HepG2 (cell line): Measurements from ENCODE around the gene IL24. TPM values are rescaled to one million over a fixed set of nuclear protein-coding genes. Genes with fewer than 3 reads are reported as not detected.

Experiments
- ATAC-seq: fragments of 200-7000 bp; cut with Tn5 transposase; 3 replicates; pipeline ENCODE4 v1.9.1; 2020; ENCODE audit warnings: mild to moderate bottlenecking, moderate library complexity
- BruUV-seq: library from RNA; stranded (reverse); fragments of 400-500 nt; replicated peaks from 2 replicates; lab custom pipeline; 2021; lab: Mats Ljungman, UMichigan
- CTCF ChIA-PET: fragments of 300-600 bp; formaldehyde crosslinking; extraction: SDS; loops from one replicate; lab custom pipeline; 2021; ENCODE audit warnings: low total read pairs, inconsistent platforms, low intra/inter-chr PET ratio; lab: Yijun Ruan, JAX
- POLR2A ChIA-PET: fragments of 350-600 bp; sonication (Branson Sonifier 250); formaldehyde crosslinking; loops from one replicate; lab custom pipeline; 2020; ENCODE audit warnings: antibody characterized with exemption, inconsistent platforms; lab: Yijun Ruan, JAX
- DNase-seq: peaks from one replicate; pipeline ENCODE4 v3.0.0-alpha.2; 2015; ENCODE audit warnings: low spot score
- FAIRE-seq: peaks from 3 replicates; lab custom pipeline; 2011; peaks lifted over from hg19 to GRCh38; lab: Jason Lieb, UNC
- H2AFZ ChIP-seq: one replicate; pipeline ENCODE4 v1.6.1; 2011; ENCODE audit warnings: low read length, inconsistent platforms
- H3K27ac ChIP-seq: fragments of 300-600 bp; 3 replicates; pipeline ENCODE4 v1.8.0; 2011; ENCODE audit warnings: mixed run types, mild to moderate bottlenecking, mixed read lengths, low read length, inconsistent platforms; ENCODE audit not compliant: insufficient read depth; ENCODE audit errors: extremely low read length
- H3K27me3 ChIP-seq, 2 experiments: fragments of 200-600 bp in 1 of 2; 2 replicates in 1 of 2; 3 replicates in 1 of 2; pipeline versions ENCODE4 v1.6.0 to v1.8.0; 2011; ENCODE audit warnings: low read length in 2 of 2, mild to moderate bottlenecking in 2 of 2, moderate library complexity in 2 of 2, inconsistent platforms in 1 of 2; ENCODE audit not compliant: insufficient read depth in 2 of 2, control insufficient read depth in 1 of 2
- H3K36me3 ChIP-seq, 2 experiments: fragments of 200-600 bp in 1 of 2; replicated peaks in 1 of 2; 2 replicates in 1 of 2; 3 replicates in 1 of 2; pipeline versions ENCODE4 v1.5.1 to v1.8.0; 2011; ENCODE audit warnings: low read length in 2 of 2, inconsistent platforms in 1 of 2; ENCODE audit not compliant: insufficient read depth in 2 of 2, control insufficient read depth in 1 of 2
- H3K4me1 ChIP-seq: 2 replicates; pipeline ENCODE4 v1.5.1; 2012; ENCODE audit warnings: low read length, inconsistent platforms; ENCODE audit not compliant: insufficient read depth
- H3K4me2 ChIP-seq: 2 replicates; pipeline ENCODE4 v1.6.0; 2011; ENCODE audit warnings: low read depth, low read length, inconsistent platforms
- H3K4me3 ChIP-seq, 3 experiments: fragments of 200-600 bp in 1 of 3; sonication (generic), shearing (Covaris generic) in 1 of 3; replicated peaks in 1 of 3; 2 replicates each; pipeline ENCODE4 v1.5.1; 2011 to 2016; ENCODE audit warnings: low read length in 3 of 3, inconsistent platforms in 2 of 3, low read depth in 2 of 3, mild to moderate bottlenecking in 2 of 3, control low read depth in 1 of 3, mixed read lengths in 1 of 3; ENCODE audit not compliant: insufficient read depth in 1 of 3
- H3K79me2 ChIP-seq: one replicate; pipeline ENCODE4 v1.6.1; 2011; ENCODE audit warnings: low read length, inconsistent platforms; ENCODE audit not compliant: insufficient read depth
- H3K9ac ChIP-seq: 2 replicates; pipeline ENCODE4 v1.6.0; 2011; ENCODE audit warnings: mild to moderate bottlenecking, low read depth, low read length, inconsistent platforms; ENCODE audit not compliant: insufficient read depth
- H3K9me3 ChIP-seq: 2 replicates; pipeline ENCODE4 v1.5.1; 2012; ENCODE audit warnings: mild to moderate bottlenecking, low read length
- H4K20me1 ChIP-seq: 2 replicates; pipeline ENCODE4 v1.6.0; 2011; ENCODE audit warnings: inconsistent platforms, mild to moderate bottlenecking, low read length, moderate library complexity; ENCODE audit not compliant: insufficient read depth
- ERF ChIP-seq: IDR thresholded peaks from 2 replicates; pipeline ENCODE4 v1.6.1; 2018; ENCODE audit warnings: missing biosample characterization, missing genetic modification reagents
- FLYWCH1 ChIP-seq: sonication (generic); formaldehyde crosslinking; IDR thresholded peaks from 2 replicates; pipeline ENCODE4 v1.8.1; 2023; ENCODE audit warnings: mild to moderate bottlenecking, missing genetic modification reagents
- HES4 ChIP-seq: sonication (generic); formaldehyde crosslinking; IDR thresholded peaks from 2 replicates; pipeline ENCODE4 v1.9.0; 2021; ENCODE audit warnings: mild to moderate bottlenecking, missing genetic modification reagents, borderline replicate concordance
- ISX ChIP-seq: sonication (generic); formaldehyde crosslinking; conservative IDR thresholded peaks from 2 replicates; pipeline ENCODE4 v1.5.0; 2020; ENCODE audit warnings: missing genetic modification reagents
- KLF15 ChIP-seq: sonication (generic); formaldehyde crosslinking; IDR thresholded peaks from 2 replicates; pipeline ENCODE4 v1.8.1; 2023; ENCODE audit warnings: borderline replicate concordance, mild to moderate bottlenecking, inconsistent platforms, missing genetic modification reagents, mixed read lengths
- MED1 ChIP-seq: sonication (generic); formaldehyde crosslinking; IDR thresholded peaks from 2 replicates; pipeline ENCODE4 v1.4.0; 2020; ENCODE audit warnings: missing genetic modification reagents
- SOX13 ChIP-seq, 3 experiments: fragments of 450-650 bp in 1 of 3; sonication (generic) in 1 of 3; formaldehyde crosslinking in 1 of 3; IDR thresholded peaks in 2 of 3; conservative IDR thresholded peaks in 1 of 3; 2 replicates each; pipeline versions ENCODE4 v1.5.0 to v1.6.1; 2016 to 2020; ENCODE audit warnings: antibody characterized with exemption in 1 of 3, mild to moderate bottlenecking in 1 of 3, missing compliant biosample characterization in 1 of 3, missing genetic modification reagents in 1 of 3, moderate library complexity in 1 of 3
- SYNCRIP ChIP-seq: fragments of 200-400 bp; formaldehyde crosslinking; IDR thresholded peaks from 2 replicates; pipeline ENCODE4 v1.6.1; 2018; ENCODE audit warnings: mild to moderate bottlenecking, low read depth, low read length; ENCODE audit not compliant: insufficient read depth
- ZFP36 ChIP-seq: fragments of 150-350 bp; IDR thresholded peaks from 2 replicates; pipeline ENCODE4 v1.6.1; 2018; ENCODE audit warnings: borderline replicate concordance, low read length, low read depth; ENCODE audit not compliant: partially characterized antibody
- ZNF12 ChIP-seq: sonication (generic); formaldehyde crosslinking; IDR thresholded peaks from 2 replicates; pipeline ENCODE4 v1.5.0; 2020; ENCODE audit warnings: missing genetic modification reagents
- ZNF713 ChIP-seq: sonication (generic); formaldehyde crosslinking; IDR thresholded peaks from 2 replicates; pipeline ENCODE4 v1.4.0; 2020; ENCODE audit warnings: mild to moderate bottlenecking, missing genetic modification reagents
- ZNF773 ChIP-seq: sonication (generic); formaldehyde crosslinking; IDR thresholded peaks from 2 replicates; pipeline ENCODE4 v1.4.0; 2020; ENCODE audit warnings: missing genetic modification reagents, borderline replicate concordance
- ZSCAN30 ChIP-seq: sonication (generic); formaldehyde crosslinking; IDR thresholded peaks from 2 replicates; pipeline ENCODE4 v1.5.0; 2020; ENCODE audit warnings: mild to moderate bottlenecking, missing genetic modification reagents
- WGBS: methylation state at CpG from one replicate; pipeline ENCODE4 v1.1.6; 2017; ENCODE audit warnings: low lambda C conversion rate; 5-methylcytosine and 5-hydroxymethylcytosine counted together
- in situ Hi-C: cut with HindIII; loops from 2 replicates; pipeline ENCODE4 v1.10.0; 2017; ENCODE audit warnings: low pct_unique_long_range_greater_than_20kb; ENCODE audit not compliant: extremely low pct_ligation_motif_present
- intact Hi-C: fragments of 100-400 bp; cut with micrococcal nuclease; formaldehyde crosslinking; loops from one replicate; pipeline ENCODE4 v1.10.0; 2022; ENCODE audit not compliant: unreplicated experiment
- polyA plus RNA-seq, 8 experiments: library from polyadenylated mRNA; depleted of rRNA in 3 of 8; stranded (reverse) in 7 of 8; unstranded in 1 of 8; fragments of >200 nt; fragmentation: Illumina TruSeq in 4 of 8; extraction: Trizol in 4 of 8; gene quantifications; 2 replicates each; pipeline versions ENCODE4 v1.2.1 to v1.2.3, GENCODE V29; 2011 to 2016; ENCODE audit warnings: low read depth in 4 of 8, missing spikeins in 1 of 8, mixed read lengths in 1 of 8; ENCODE audit not compliant: insufficient read depth in 1 of 8
- total RNA-seq, 5 experiments: library from RNA; depleted of rRNA; stranded (reverse); fragments of >200 nt; fragmentation: Illumina TruSeq; extraction: Trizol; gene quantifications; 2 replicates each; pipeline ENCODE4 v1.2.3, GENCODE V29; 2016; ENCODE audit warnings: low read depth in 1 of 5
- TF ChIP-seq, protein P1 (sequence below): IDR thresholded peaks from 2 replicates; pipeline ENCODE4 v1.4.0; 2020; ENCODE audit warnings: mild to moderate bottlenecking, missing genetic modification reagents
- TF ChIP-seq, protein P2 (sequence below): fragments of 450-650 bp; IDR thresholded peaks from 2 replicates; pipeline ENCODE4 v1.6.1; 2016
- TF ChIP-seq, protein P3 (sequence below): sonication (generic); formaldehyde crosslinking; IDR thresholded peaks from 2 replicates; pipeline ENCODE4 v1.9.0; 2021; ENCODE audit warnings: missing genetic modification reagents, borderline replicate concordance
- TF ChIP-seq, protein P4 (sequence below): IDR thresholded peaks from 2 replicates; pipeline ENCODE4 v1.6.1; 2012; ENCODE audit warnings: low read depth, low read length, improper control_type of control experiment

The IL24 gene
- total and polyA plus RNA-seq, 2 of the 13 experiments (the other 11 are each of a cell fraction or from before 2014, with no cell fraction given), result not detected

DNA sequence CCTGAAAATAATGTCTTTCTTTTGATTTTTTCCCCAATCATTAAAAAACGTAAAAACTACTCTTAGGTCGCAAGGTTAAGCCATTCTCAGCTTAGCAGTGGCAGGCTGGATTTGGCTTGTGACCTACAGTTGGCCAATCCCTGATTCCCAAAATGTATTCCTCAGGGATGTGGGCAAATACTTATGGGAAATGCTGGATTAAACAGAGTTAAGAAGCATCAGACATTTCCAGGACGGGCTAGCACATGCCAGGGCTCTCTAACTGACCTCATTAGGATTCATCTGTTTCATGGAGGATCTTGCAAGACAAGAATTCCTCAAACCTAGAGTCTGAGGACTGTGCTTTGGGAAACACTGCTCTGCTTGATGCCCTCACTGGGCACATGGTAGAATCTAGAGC, 982 bp upstream of the IL24 start:
- intact Hi-C loops, result no loop called here
- ChIA-PET CTCF (no interaction called here), POLR2A (no interaction called here)
- H3K27ac ChIP-seq, result no peak overlapping the region
- H3K36me3 ChIP-seq, result no peaks in the 10 kb centered on the region
- WGBS, result 4% methylated on average over 3 of the region's 3 CpGs
- H3K79me2 ChIP-seq, result no peaks in the 10 kb centered on the region
- in situ Hi-C loops, result no loop called here
- no peaks in the 10 kb centered on the region for H3K4me1 ChIP-seq
- no peak overlapping the region for H3K9ac ChIP-seq
- no peak overlapping the region for H2AFZ ChIP-seq
- H4K20me1 ChIP-seq, result no peaks in the 10 kb centered on the region
- peaks cover 1 to 43% of the 10 kb centered on the region in 2 experiments; a peak in 3 of 5 replicates for H3K27me3 ChIP-seq
- DNase-seq, result no peak
- no TSS peak for BruUV-seq
- H3K9me3 ChIP-seq, result no peaks in the 10 kb centered on the region
- H3K4me2 ChIP-seq, result no peak overlapping the region
- FAIRE-seq, result no peak
- H3K4me3 ChIP-seq, result no peak overlapping the region
- ATAC-seq, result no peak
- TF ChIP-seq ZSCAN30 (no peak), KLF15 (CRISPR knock-in tag) (no peak), ZNF773 (CRISPR knock-in tag) (no peak), FLYWCH1 (CRISPR knock-in tag) (no peak), MED1 (CRISPR knock-in tag) (no peak), SOX13 (IDR thresholded peaks at IDR 0.05) (no peak), SOX13 (CRISPR knock-in tag; conservative IDR thresholded peaks at IDR 0.05 in 1 of 2, IDR thresholded peaks at IDR 0.05 in 1 of 2) (no peak), SYNCRIP (no peak), ZNF12 (CRISPR knock-in tag) (no peak), HES4 (CRISPR knock-in tag) (no peak), ERF (CRISPR knock-in tag) (no peak), ISX (CRISPR knock-in tag) (no peak), ZFP36 (no peak), ZNF713 (CRISPR knock-in tag) (no peak)
- TF ChIP-seq, protein P1, sequence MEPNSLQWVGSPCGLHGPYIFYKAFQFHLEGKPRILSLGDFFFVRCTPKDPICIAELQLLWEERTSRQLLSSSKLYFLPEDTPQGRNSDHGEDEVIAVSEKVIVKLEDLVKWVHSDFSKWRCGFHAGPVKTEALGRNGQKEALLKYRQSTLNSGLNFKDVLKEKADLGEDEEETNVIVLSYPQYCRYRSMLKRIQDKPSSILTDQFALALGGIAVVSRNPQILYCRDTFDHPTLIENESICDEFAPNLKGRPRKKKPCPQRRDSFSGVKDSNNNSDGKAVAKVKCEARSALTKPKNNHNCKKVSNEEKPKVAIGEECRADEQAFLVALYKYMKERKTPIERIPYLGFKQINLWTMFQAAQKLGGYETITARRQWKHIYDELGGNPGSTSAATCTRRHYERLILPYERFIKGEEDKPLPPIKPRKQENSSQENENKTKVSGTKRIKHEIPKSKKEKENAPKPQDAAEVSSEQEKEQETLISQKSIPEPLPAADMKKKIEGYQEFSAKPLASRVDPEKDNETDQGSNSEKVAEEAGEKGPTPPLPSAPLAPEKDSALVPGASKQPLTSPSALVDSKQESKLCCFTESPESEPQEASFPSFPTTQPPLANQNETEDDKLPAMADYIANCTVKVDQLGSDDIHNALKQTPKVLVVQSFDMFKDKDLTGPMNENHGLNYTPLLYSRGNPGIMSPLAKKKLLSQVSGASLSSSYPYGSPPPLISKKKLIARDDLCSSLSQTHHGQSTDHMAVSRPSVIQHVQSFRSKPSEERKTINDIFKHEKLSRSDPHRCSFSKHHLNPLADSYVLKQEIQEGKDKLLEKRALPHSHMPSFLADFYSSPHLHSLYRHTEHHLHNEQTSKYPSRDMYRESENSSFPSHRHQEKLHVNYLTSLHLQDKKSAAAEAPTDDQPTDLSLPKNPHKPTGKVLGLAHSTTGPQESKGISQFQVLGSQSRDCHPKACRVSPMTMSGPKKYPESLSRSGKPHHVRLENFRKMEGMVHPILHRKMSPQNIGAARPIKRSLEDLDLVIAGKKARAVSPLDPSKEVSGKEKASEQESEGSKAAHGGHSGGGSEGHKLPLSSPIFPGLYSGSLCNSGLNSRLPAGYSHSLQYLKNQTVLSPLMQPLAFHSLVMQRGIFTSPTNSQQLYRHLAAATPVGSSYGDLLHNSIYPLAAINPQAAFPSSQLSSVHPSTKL (CRISPR knock-in tag), result no peak
- TF ChIP-seq, protein P2, sequence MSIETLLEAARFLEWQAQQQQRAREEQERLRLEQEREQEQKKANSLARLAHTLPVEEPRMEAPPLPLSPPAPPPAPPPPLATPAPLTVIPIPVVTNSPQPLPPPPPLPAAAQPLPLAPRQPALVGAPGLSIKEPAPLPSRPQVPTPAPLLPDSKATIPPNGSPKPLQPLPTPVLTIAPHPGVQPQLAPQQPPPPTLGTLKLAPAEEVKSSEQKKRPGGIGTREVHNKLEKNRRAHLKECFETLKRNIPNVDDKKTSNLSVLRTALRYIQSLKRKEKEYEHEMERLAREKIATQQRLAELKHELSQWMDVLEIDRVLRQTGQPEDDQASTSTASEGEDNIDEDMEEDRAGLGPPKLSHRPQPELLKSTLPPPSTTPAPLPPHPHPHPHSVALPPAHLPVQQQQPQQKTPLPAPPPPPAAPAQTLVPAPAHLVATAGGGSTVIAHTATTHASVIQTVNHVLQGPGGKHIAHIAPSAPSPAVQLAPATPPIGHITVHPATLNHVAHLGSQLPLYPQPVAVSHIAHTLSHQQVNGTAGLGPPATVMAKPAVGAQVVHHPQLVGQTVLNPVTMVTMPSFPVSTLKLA, result no peak
- TF ChIP-seq, protein P3, sequence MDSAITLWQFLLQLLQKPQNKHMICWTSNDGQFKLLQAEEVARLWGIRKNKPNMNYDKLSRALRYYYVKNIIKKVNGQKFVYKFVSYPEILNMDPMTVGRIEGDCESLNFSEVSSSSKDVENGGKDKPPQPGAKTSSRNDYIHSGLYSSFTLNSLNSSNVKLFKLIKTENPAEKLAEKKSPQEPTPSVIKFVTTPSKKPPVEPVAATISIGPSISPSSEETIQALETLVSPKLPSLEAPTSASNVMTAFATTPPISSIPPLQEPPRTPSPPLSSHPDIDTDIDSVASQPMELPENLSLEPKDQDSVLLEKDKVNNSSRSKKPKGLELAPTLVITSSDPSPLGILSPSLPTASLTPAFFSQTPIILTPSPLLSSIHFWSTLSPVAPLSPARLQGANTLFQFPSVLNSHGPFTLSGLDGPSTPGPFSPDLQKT (CRISPR knock-in tag), result no peak
- TF ChIP-seq, protein P4, sequence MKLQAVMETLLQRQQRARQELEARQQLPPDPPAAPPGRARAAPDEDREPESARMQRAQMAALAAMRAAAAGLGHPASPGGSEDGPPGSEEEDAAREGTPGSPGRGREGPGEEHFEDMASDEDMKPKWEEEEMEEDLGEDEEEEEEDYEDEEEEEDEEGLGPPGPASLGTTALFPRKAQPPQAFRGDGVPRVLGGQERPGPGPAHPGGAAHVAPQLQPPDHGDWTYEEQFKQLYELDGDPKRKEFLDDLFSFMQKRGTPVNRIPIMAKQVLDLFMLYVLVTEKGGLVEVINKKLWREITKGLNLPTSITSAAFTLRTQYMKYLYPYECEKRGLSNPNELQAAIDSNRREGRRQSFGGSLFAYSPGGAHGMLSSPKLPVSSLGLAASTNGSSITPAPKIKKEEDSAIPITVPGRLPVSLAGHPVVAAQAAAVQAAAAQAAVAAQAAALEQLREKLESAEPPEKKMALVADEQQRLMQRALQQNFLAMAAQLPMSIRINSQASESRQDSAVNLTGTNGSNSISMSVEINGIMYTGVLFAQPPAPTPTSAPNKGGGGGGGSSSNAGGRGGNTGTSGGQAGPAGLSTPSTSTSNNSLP, result no peak
